Fibroblast of lung (primary cell): ENCODE results near the gene OGG1.

ENCODE experiments used
- CTCF ChIP-seq, 2 donors: IDR thresholded peaks in 1 of 2; conservative IDR thresholded peaks in 1 of 2; 1 replicate in 1 of 2; 2 replicates in 1 of 2; pipeline ENCODE4 v1.5.1; 2011 to 2012; ENCODE audit warnings: low read length in 2 of 2, control low read depth in 1 of 2, inconsistent platforms in 1 of 2, low read depth in 1 of 2, mild to moderate bottlenecking in 1 of 2
- EZH2 ChIP-seq: IDR thresholded peaks from 2 replicates; pipeline ENCODE4 v1.5.1; 2012; ENCODE audit warnings: low read length, control low read depth, mild to moderate bottlenecking; ENCODE audit errors: missing control alignments

- TF ChIP-seq CTCF (conservative IDR thresholded peaks at IDR 0.05 in 1 of 2, IDR thresholded peaks at IDR 0.05 in 1 of 2; ENCODE audit: low read depth in 1 of 2, low read length in 2 of 2) (no peak), EZH2 (no peak)
Observed at GRCh38 chr3:9717563-9717962, 32.2 kb upstream of the OGG1 start.
